ENCODE results near the gene IQCB1.
"Not testable (repeated sequence)": the region's sequence is repeated elsewhere in the genome, so short reads cannot be mapped to it uniquely, and the experiment has no call there.

Gene IQCB1

GRCh38 chr3:121748680-121749275 lies 86.1 kb downstream of the IQCB1 start:
- peak in 1 of 2 donors; percentile 11 for DNase-seq (ENCODE audit: low read depth in 2 of 2, low spot score in 1 of 2)

GRCh38 chr3:121747976-121748375 lies 86.9 kb downstream of the IQCB1 start:
- no peak for DNase-seq (ENCODE audit: low read depth in 2 of 2, low spot score in 1 of 2)

GRCh38 chr3:121743106-121743505 lies 91.8 kb downstream of the IQCB1 start:
- not testable (repeated sequence) for DNase-seq (ENCODE audit: low read depth in 2 of 2, low spot score in 1 of 2)

- DNase-seq (ENCODE audit: low read depth in 2 of 2, low spot score in 1 of 2) = no peak
Observed at GRCh38 chr3:121740896-121741295, 94.0 kb downstream of the IQCB1 start.

GRCh38 chr3:121739902-121740301 lies 95.0 kb downstream of the IQCB1 start:
- no peak for DNase-seq (ENCODE audit: low read depth in 2 of 2, low spot score in 1 of 2)

GRCh38 chr3:121737644-121738043 lies 97.2 kb downstream of the IQCB1 start:
- no peak for DNase-seq (ENCODE audit: low read depth in 2 of 2, low spot score in 1 of 2)

GRCh38 chr3:121736112-121736511 lies 98.7 kb downstream of the IQCB1 start:
- no peak for DNase-seq (ENCODE audit: low read depth in 2 of 2, low spot score in 1 of 2)

- no peak for DNase-seq (ENCODE audit: low read depth in 2 of 2, low spot score in 1 of 2)
Observed at GRCh38 chr3:121735047-121735696, 99.7 kb downstream of the IQCB1 start.

GRCh38 chr3:121730940-121731687 lies 103.7 kb downstream of the IQCB1 start:
- no peak for DNase-seq (ENCODE audit: low read depth in 2 of 2, low spot score in 1 of 2)

GRCh38 chr3:121724130-121724529 lies 110.7 kb downstream of the IQCB1 start:
- DNase-seq (ENCODE audit: low read depth in 2 of 2, low spot score in 1 of 2) = no peak

GRCh38 chr3:121723485-121723884 lies 111.4 kb downstream of the IQCB1 start:
- no peak for DNase-seq (ENCODE audit: low read depth in 2 of 2, low spot score in 1 of 2)

GRCh38 chr3:121722411-121722810 lies 112.4 kb downstream of the IQCB1 start:
- DNase-seq (ENCODE audit: low read depth in 2 of 2, low spot score in 1 of 2) = no peak

GRCh38 chr3:121720163-121720562 lies 114.7 kb downstream of the IQCB1 start:
- DNase-seq (ENCODE audit: low read depth in 2 of 2, low spot score in 1 of 2) = no peak

All from stimulated activated CD8-positive, alpha-beta memory T cell treated with anti-CD3 and anti-CD28 coated beads, Interleukin-4, amount 100 ng/mL, for 1 hour (primary cell).